ENCODE measurements around the gene MUC5AC.

GRCh38 chr11:1224491-1225385 is 67.0 kb downstream of the MUC5AC start:
- TF ChIP-seq CTCF (IDR thresholded peaks at IDR 0.05; ENCODE audit: low read depth, low read length, missing input control) = no peak
- no peak for TF ChIP-seq RAD21 (IDR thresholded peaks at IDR 0.05)
- no peak for TF ChIP-seq JUND (IDR thresholded peaks at IDR 0.05)
- TF ChIP-seq ZBTB33 (IDR thresholded peaks at IDR 0.05) = no peak
- no peak for TF ChIP-seq SP1 (IDR thresholded peaks at IDR 0.05)
